ENCODE results near the gene TMEM150A. TPM values are rescaled to one million over a fixed set of nuclear protein-coding genes. Genes with fewer than 3 reads are reported as not detected.
"Not testable (repeated sequence)": the region's sequence is repeated elsewhere in the genome, so short reads cannot be mapped to it uniquely, and the experiment has no call there.

The TMEM150A gene
- total RNA-seq, 1 donor from 2014 or later, result 9.2 TPM

DNA sequence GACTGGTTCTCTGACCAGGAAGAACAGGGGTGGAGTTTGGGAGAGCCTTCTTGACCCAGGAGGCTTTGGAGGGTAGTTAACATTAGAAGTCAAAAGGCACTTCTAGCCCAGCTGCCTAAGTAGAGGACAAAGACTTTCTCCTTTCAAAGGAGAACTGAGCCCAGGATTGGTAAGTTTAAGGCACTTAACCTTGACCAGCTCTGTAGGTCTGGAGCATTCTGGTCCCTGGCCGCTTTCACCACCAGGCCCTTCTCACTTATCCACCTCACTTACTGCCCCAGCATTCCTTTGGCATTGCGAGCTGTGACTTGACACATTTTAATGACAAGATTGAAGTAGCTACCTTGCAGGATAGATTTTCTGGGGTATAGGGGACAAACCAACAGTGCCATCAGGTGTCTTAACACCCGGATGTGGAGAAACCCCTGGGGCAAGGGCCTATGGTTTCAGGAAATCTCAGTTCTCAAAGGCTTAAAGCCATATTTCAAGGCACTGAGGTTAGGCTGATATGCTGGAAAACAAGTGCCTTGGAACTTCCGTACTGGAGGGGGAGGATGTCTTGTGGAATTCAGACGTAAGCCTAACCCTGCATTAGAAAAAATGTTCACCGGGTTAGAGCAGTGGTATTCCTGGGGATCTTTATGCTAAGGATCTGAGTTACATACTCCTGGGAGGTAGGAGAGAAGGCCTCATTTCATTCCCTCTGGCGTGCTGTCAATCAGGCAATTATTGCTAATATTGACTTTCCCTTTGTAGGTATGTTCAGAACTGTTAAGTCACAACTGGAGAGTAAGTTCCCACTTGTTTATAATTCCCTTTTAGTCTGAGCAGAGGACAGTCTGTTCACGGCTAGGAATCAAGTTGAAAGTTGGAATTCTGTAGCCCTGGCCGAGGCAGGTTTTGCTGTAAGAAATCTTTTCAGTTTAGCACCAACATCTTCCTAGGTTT lies 5.0 kb upstream of the TMEM150A start:
- Histone ChIP-seq H3K27me3 (ENCODE audit: control insufficient read depth, insufficient read depth, low read length) (no peaks in the 10 kb centered on the region), H3K36me3 (ENCODE audit: control insufficient read depth, insufficient read depth, low read length) (peaks cover 9% of the 10 kb centered on the region), H3K4me3 (ENCODE audit: low read depth, low read length) (no peak overlapping the region)
- FAIRE-seq (no peak), DNase-seq (ENCODE audit: low read depth) (no peak)
- TF ChIP-seq, protein P1, sequence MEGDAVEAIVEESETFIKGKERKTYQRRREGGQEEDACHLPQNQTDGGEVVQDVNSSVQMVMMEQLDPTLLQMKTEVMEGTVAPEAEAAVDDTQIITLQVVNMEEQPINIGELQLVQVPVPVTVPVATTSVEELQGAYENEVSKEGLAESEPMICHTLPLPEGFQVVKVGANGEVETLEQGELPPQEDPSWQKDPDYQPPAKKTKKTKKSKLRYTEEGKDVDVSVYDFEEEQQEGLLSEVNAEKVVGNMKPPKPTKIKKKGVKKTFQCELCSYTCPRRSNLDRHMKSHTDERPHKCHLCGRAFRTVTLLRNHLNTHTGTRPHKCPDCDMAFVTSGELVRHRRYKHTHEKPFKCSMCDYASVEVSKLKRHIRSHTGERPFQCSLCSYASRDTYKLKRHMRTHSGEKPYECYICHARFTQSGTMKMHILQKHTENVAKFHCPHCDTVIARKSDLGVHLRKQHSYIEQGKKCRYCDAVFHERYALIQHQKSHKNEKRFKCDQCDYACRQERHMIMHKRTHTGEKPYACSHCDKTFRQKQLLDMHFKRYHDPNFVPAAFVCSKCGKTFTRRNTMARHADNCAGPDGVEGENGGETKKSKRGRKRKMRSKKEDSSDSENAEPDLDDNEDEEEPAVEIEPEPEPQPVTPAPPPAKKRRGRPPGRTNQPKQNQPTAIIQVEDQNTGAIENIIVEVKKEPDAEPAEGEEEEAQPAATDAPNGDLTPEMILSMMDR (IDR thresholded peaks at IDR 0.05; ENCODE audit: insufficient read depth, low read length, severe bottlenecking), result no peak

DNA sequence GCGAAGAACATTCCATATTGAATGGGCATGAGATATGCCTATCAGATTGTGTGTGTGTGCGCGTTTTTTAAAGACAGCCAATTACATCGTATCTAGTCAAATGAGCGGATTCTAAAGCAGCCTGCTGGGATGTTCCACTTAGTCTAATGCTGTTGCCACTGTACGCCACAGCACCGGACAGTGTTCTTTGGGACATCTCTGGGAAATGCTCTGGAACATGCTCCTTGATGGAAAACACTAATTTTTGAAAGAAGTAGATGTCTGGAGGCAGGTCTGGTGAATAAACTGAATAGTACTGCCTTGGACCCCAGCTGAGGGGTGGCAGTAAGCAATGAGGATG lies 3.6 kb upstream of the TMEM150A start:
- TF ChIP-seq, protein P1 (IDR thresholded peaks at IDR 0.05; ENCODE audit: insufficient read depth, low read length, severe bottlenecking), result no peak
- Histone ChIP-seq H3K27me3 (ENCODE audit: control insufficient read depth, insufficient read depth, low read length) (no peaks in the 10 kb centered on the region), H3K36me3 (ENCODE audit: control insufficient read depth, insufficient read depth, low read length) (peaks cover 9% of the 10 kb centered on the region), H3K4me3 (ENCODE audit: low read depth, low read length) (no peak overlapping the region)
- FAIRE-seq, result no peak
- DNase-seq (ENCODE audit: low read depth), result peak; percentile 43

DNA sequence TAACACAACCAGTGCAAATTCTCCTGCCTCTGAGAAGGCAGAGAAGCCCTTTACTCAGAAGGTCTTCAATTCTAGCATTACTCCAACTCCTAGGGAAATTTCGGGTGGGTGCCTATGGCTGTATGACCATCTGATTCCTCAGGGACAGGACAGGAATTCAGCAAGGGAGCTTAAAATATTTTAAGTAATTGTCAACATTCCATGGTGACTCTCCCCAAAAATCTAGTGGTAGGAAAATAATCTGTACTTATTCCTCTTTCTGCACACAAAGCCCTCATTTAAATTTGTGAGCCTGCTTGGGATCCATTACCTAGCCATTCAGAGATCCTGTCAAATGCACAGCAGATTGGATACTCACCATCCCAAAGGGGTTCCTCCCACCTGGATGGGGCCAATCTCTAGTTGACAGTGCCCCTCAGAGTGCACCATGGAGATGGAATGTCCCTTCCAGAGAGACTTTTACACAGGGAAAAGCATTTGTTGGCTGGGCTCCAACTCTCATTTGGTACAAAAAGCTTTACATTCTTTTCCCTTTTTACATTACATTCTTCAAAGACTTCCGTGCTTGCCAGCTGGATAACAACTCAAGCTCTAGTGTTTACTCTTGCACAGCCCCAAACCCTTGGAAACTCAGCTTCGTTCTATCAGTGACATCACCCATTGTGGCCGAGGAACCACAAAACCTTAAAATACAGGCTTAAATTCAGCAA lies 3.1 kb upstream of the TMEM150A start:
- DNase-seq (ENCODE audit: low read depth) (no peak), FAIRE-seq (no peak)
- Histone ChIP-seq H3K27me3 (ENCODE audit: control insufficient read depth, insufficient read depth, low read length) (no peaks in the 10 kb centered on the region), H3K36me3 (ENCODE audit: control insufficient read depth, insufficient read depth, low read length) (peaks cover 10% of the 10 kb centered on the region), H3K4me3 (ENCODE audit: low read depth, low read length) (no peak overlapping the region)
- TF ChIP-seq, protein P1 (IDR thresholded peaks at IDR 0.05; ENCODE audit: insufficient read depth, low read length, severe bottlenecking), result no peak

DNA sequence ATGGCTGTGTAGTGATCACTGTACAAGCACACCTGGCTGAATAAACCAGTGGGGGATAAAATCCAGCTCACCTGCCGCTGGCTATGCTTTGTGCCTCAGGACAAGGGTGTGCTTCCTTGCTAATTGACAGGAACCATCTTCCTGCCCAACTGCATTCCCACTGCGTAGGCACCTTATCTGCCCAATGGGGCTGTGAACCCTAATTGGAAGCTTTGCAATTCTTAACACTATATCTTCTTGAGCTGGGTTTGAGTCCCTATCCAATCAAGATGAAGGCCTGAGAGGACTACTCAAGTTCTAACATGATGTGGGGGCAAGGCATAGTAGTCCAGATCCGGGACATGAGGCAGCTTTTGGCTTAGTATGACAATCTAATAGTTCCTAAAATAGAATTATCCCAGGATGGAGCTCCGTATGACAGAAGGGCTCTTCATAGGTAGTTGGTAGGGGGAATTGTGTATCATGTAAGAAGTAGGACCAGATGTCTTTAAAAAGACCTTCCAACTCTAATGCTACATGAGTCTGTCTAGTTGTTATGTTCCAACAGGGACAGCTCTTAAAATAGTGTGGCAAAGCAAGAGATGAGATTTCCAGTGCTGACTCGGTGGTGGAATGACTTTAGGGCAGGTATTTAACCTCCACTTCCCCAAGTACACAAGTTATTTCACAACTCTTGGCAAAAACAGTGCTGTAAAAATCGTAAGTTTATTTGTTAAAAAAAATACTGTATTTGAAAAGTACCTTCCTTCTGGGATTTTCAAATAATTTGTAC lies 2.3 kb upstream of the TMEM150A start:
- DNase-seq (ENCODE audit: low read depth) (peak; percentile 42), FAIRE-seq (no peak)
- Histone ChIP-seq H3K36me3 (ENCODE audit: control insufficient read depth, insufficient read depth, low read length) (peaks cover 9% of the 10 kb centered on the region), H3K27me3 (ENCODE audit: control insufficient read depth, insufficient read depth, low read length) (no peaks in the 10 kb centered on the region), H3K4me3 (ENCODE audit: low read depth, low read length) (no peak overlapping the region)
- TF ChIP-seq, protein P1 (IDR thresholded peaks at IDR 0.05; ENCODE audit: insufficient read depth, low read length, severe bottlenecking), result no peak

DNA sequence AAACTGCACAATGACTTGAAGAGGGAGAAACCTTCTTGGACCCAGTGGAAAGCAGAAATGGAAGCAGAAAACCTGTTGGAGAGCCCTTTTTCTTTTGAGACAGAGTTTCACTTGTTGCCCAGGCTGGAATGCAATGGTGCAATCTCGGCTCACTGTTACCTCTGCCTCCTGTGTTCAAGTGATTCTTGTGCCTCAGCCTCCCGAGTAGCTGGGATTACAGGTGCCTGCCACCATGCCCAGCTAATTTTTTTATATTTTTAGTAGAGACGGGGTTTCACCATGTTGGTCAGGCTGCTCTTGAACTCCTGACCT lies 1.6 kb upstream of the TMEM150A start:
- not testable (repeated sequence) for DNase-seq (ENCODE audit: low read depth); H3K4me3 ChIP-seq (ENCODE audit: low read depth, low read length)

More for the DNA sequence above, 1.6 kb upstream of the TMEM150A start:
- not testable (repeated sequence) for H3K36me3 ChIP-seq (ENCODE audit: control insufficient read depth, insufficient read depth, low read length); FAIRE-seq; H3K27me3 ChIP-seq (ENCODE audit: control insufficient read depth, insufficient read depth, low read length)

Measured in bronchial epithelial cell (primary cell).